ENCODE results near the gene MAJIN. TPM values are rescaled to one million over a fixed set of nuclear protein-coding genes. Genes with fewer than 3 reads are reported as not detected.

MAJIN gene
- total RNA-seq, 4 donors from 2014 or later = not detected

GRCh38 chr11:64911142-64911541 lies 60.8 kb downstream of the MAJIN start:
- intact Hi-C loops (cut with DNase I) = no loop called here
- Histone ChIP-seq H3K9me3 (no peaks in the 10 kb centered on the region), H3K4me3 (no peak overlapping the region), H3K27me3 (no peaks in the 10 kb centered on the region), H3K4me1 (peaks cover 11 to 21% (median 15%) of the 10 kb centered on the region in 4 donors), H3K36me3 (peaks cover 66 to 88% (median 83%) of the 10 kb centered on the region in 4 donors), H3K27ac (replicated peaks in 1 of 4) (no peak overlapping the region)
- 77% methylated on average over 7 of the region's 7 CpGs for WGBS
- DNase-seq (ENCODE audit: extremely low spot score) = no peak
- TF ChIP-seq POLR2A (IDR thresholded peaks at IDR 0.05; ENCODE audit: low read depth) (no peak), CTCF (IDR thresholded peaks at IDR 0.05) (no peak), POLR2AphosphoS5 (IDR thresholded peaks at IDR 0.05) (no peak), EP300 (IDR thresholded peaks at IDR 0.05) (no peak)

GRCh38 chr11:64910451-64911093 lies 61.3 kb downstream of the MAJIN start:
- TF ChIP-seq CTCF (IDR thresholded peaks at IDR 0.05) = no peak
- TF ChIP-seq EP300 (IDR thresholded peaks at IDR 0.05) = no peak
- no peak for TF ChIP-seq POLR2A (IDR thresholded peaks at IDR 0.05; ENCODE audit: low read depth)
- TF ChIP-seq POLR2AphosphoS5 (IDR thresholded peaks at IDR 0.05) = no peak
- Histone ChIP-seq H3K4me3 (no peak overlapping the region), H3K27ac (replicated peaks in 1 of 4) (no peak overlapping the region), H3K9me3 (no peaks in the 10 kb centered on the region), H3K4me1 (peaks cover 5 to 15% (median 10%) of the 10 kb centered on the region in 4 donors), H3K27me3 (no peaks in the 10 kb centered on the region), H3K36me3 (peaks cover 72 to 93% (median 89%) of the 10 kb centered on the region in 4 donors)
- WGBS = 88% methylated on average over 21 of the region's 27 CpGs
- no peak for DNase-seq (ENCODE audit: extremely low spot score)
- intact Hi-C loops (cut with DNase I) = no loop called here

- WGBS = 88% methylated on average over 15 of the region's 39 CpGs
- Histone ChIP-seq H3K27ac (replicated peaks in 1 of 4) (no peak overlapping the region), H3K4me3 (no peak overlapping the region), H3K4me1 (peaks cover 0 to 7% (median 2%) of the 10 kb centered on the region in 4 donors), H3K9me3 (no peaks in the 10 kb centered on the region), H3K27me3 (no peaks in the 10 kb centered on the region), H3K36me3 (peaks cover 80 to 100% (median 96%) of the 10 kb centered on the region in 4 donors)
- intact Hi-C loops (cut with DNase I) = no loop called here
- TF ChIP-seq POLR2AphosphoS5 (IDR thresholded peaks at IDR 0.05) = no peak
- no peak for TF ChIP-seq CTCF (IDR thresholded peaks at IDR 0.05)
- TF ChIP-seq EP300 (IDR thresholded peaks at IDR 0.05) = no peak
- no peak for TF ChIP-seq POLR2A (IDR thresholded peaks at IDR 0.05; ENCODE audit: low read depth)
- DNase-seq (ENCODE audit: extremely low spot score) = no peak
Observed at GRCh38 chr11:64909653-64910343, 62.1 kb downstream of the MAJIN start.

GRCh38 chr11:64908766-64909165 lies 63.1 kb downstream of the MAJIN start:
- 89% methylated on average over 3 of the region's 11 CpGs for WGBS
- TF ChIP-seq POLR2AphosphoS5 (IDR thresholded peaks at IDR 0.05) (no peak), EP300 (IDR thresholded peaks at IDR 0.05) (no peak), CTCF (IDR thresholded peaks at IDR 0.05) (no peak), POLR2A (IDR thresholded peaks at IDR 0.05; ENCODE audit: low read depth) (no peak)
- Histone ChIP-seq H3K4me3 (no peak overlapping the region), H3K4me1 (no peaks in the 10 kb centered on the region), H3K27me3 (no peaks in the 10 kb centered on the region), H3K9me3 (no peaks in the 10 kb centered on the region), H3K36me3 (peaks cover 80 to 100% (median 97%) of the 10 kb centered on the region in 4 donors), H3K27ac (replicated peaks in 1 of 4) (no peak overlapping the region)
- intact Hi-C loops (cut with DNase I) = no loop called here
- DNase-seq (ENCODE audit: extremely low spot score) = no peak

Measured in esophagus muscularis mucosa (tissue), 4 donors.